Neural cell (in vitro differentiated cells): Measurements from ENCODE around the gene AK5. TPM values are rescaled to one million over a fixed set of nuclear protein-coding genes. Genes with fewer than 3 reads are reported as not detected.

ENCODE experiments used
- H2AFZ ChIP-seq: fragments of 200-600, 300-800 bp; sonication (generic), shearing (Covaris generic); 2 replicates; pipeline ENCODE4 v1.6.0; 2014; ENCODE audit warnings: low read depth, mild to moderate bottlenecking, antibody characterized with exemption, low read length, moderate library complexity
- H3F3A ChIP-seq: fragments of 200-600 bp; shearing (Covaris generic); 2 replicates; pipeline ENCODE4 v1.6.1; 2016; ENCODE audit warnings: mild to moderate bottlenecking, moderate library complexity, mixed read lengths, antibody characterized with exemption, low read length; ENCODE audit not compliant: insufficient read depth, poor library complexity, severe bottlenecking
- H3K27ac ChIP-seq: fragments of 200-600, 300-800 bp; sonication (generic), shearing (Covaris generic); 2 replicates; pipeline ENCODE4 v1.5.1; 2014; ENCODE audit warnings: mild to moderate bottlenecking, low read length, moderate library complexity
- H3K27me3 ChIP-seq: fragments of 300-800, 200-600 bp; sonication (generic), shearing (Covaris generic); 2 replicates; pipeline ENCODE4 v1.6.0; 2014; ENCODE audit warnings: mild to moderate bottlenecking, low read depth, low read length, moderate library complexity; ENCODE audit not compliant: insufficient read depth
- H3K36me3 ChIP-seq: fragments of 300-800, 200-600 bp; sonication (generic), shearing (Covaris generic); 2 replicates; pipeline ENCODE4 v1.5.1; 2014; ENCODE audit warnings: mild to moderate bottlenecking, antibody characterized with exemption, low read length, moderate library complexity; ENCODE audit not compliant: insufficient read depth
- H3K4me2 ChIP-seq: fragments of 300-800, 200-600 bp; sonication (generic), shearing (Covaris generic); 2 replicates; pipeline ENCODE4 v1.6.0; 2014; ENCODE audit warnings: mild to moderate bottlenecking, low read length
- H3K4me3 ChIP-seq: fragments of 300-800, 200-600 bp; sonication (generic), shearing (Covaris generic); 2 replicates; pipeline ENCODE4 v1.5.1; 2014; ENCODE audit warnings: mild to moderate bottlenecking, low read length, moderate library complexity
- H3K79me2 ChIP-seq: fragments of 200-600 bp; shearing (Covaris generic); replicated peaks from 2 replicates; pipeline ENCODE4 v1.6.0; 2014; ENCODE audit warnings: mild to moderate bottlenecking, low read length, moderate library complexity; ENCODE audit not compliant: insufficient read depth
- H3K9ac ChIP-seq: fragments of 300-800, 200-600 bp; sonication (generic), shearing (Covaris generic); 2 replicates; pipeline ENCODE4 v1.6.1; 2016; ENCODE audit warnings: mild to moderate bottlenecking, low read length, mixed read lengths
- H3K9me2 ChIP-seq: fragments of 200-600 bp; shearing (Covaris generic); 2 replicates; pipeline ENCODE4 v1.6.1; 2016; ENCODE audit warnings: mild to moderate bottlenecking, low read length, mixed read lengths; ENCODE audit not compliant: insufficient read depth
- H3K9me3 ChIP-seq: fragments of 200-600, 300-800 bp; sonication (generic), shearing (Covaris generic); 2 replicates; pipeline ENCODE4 v1.6.1; 2016; ENCODE audit warnings: mild to moderate bottlenecking, mixed run types, low read length, moderate library complexity, mixed read lengths
- H4K20me1 ChIP-seq: fragments of 200-600 bp; shearing (Covaris generic); 2 replicates; pipeline ENCODE4 v1.6.1; 2016; ENCODE audit warnings: mild to moderate bottlenecking, mixed run types; ENCODE audit not compliant: insufficient read depth
- EP300 ChIP-seq: fragments of 450-650 bp; conservative IDR thresholded peaks from 2 replicates; pipeline ENCODE4 v1.6.1; 2014; ENCODE audit warnings: antibody characterized with exemption, mild to moderate bottlenecking, moderate library complexity; ENCODE audit not compliant: poor library complexity, severe bottlenecking
- EZH2 ChIP-seq: fragments of 200-600, 300-800 bp; shearing (Covaris generic), sonication (generic); IDR thresholded peaks from 2 replicates; pipeline ENCODE4 v1.6.1; 2014; ENCODE audit warnings: antibody characterized with exemption, low read length, borderline replicate concordance, mild to moderate bottlenecking; ENCODE audit not compliant: insufficient read depth, poor library complexity, severe bottlenecking
- MXI1 ChIP-seq: fragments of 450-650 bp; conservative IDR thresholded peaks from 2 replicates; pipeline ENCODE4 v1.6.1; 2014; ENCODE audit warnings: antibody characterized with exemption, mild to moderate bottlenecking; ENCODE audit not compliant: poor library complexity, severe bottlenecking
- POLR2AphosphoS5 ChIP-seq: IDR thresholded peaks from 2 replicates; pipeline ENCODE4 v1.6.1; 2012
- RAD21 ChIP-seq: fragments of 450-650 bp; conservative IDR thresholded peaks from 2 replicates; pipeline ENCODE4 v1.6.1; 2014; ENCODE audit warnings: antibody characterized with exemption, mild to moderate bottlenecking, moderate library complexity
- REST ChIP-seq: IDR thresholded peaks from 2 replicates; pipeline ENCODE4 v1.6.1; 2012; ENCODE audit warnings: borderline replicate concordance
- SMC3 ChIP-seq: fragments of 450-650 bp; conservative IDR thresholded peaks from 2 replicates; pipeline ENCODE4 v1.6.1; 2014; ENCODE audit warnings: antibody characterized with exemption, mild to moderate bottlenecking, moderate library complexity; ENCODE audit not compliant: poor library complexity
- TAF1 ChIP-seq: IDR thresholded peaks from 2 replicates; pipeline ENCODE4 v1.6.1; 2012; ENCODE audit warnings: low read depth
- polyA plus RNA-seq: library from polyadenylated mRNA; depleted of rRNA; stranded (reverse); fragments of >200 nt; gene quantifications from 2 replicates; pipeline ENCODE4 v1.2.3, GENCODE V29; 2014
- TF ChIP-seq, protein P1 (sequence below): fragments of 450-650 bp; IDR thresholded peaks from 2 replicates; pipeline ENCODE4 v1.5.1; 2014; ENCODE audit warnings: antibody characterized with exemption, mild to moderate bottlenecking, moderate library complexity; ENCODE audit not compliant: poor library complexity, severe bottlenecking

Gene AK5
- polyA plus RNA-seq, 1 donor from 2014 or later = 7.1 TPM

- Histone ChIP-seq H3K9ac (no peak overlapping the region), H4K20me1 (no peaks in the 10 kb centered on the region), H3K4me3 (no peak overlapping the region), H3F3A (no peaks in the 10 kb centered on the region), H3K4me2 (no peak overlapping the region), H3K9me2 (no peaks in the 10 kb centered on the region), H3K27me3 (no peaks in the 10 kb centered on the region), H3K27ac (no peak overlapping the region), H3K36me3 (no peaks in the 10 kb centered on the region), H2AFZ (no peak overlapping the region), H3K9me3 (no peaks in the 10 kb centered on the region), H3K79me2 (no peaks in the 10 kb centered on the region)
- TF ChIP-seq, protein P1, sequence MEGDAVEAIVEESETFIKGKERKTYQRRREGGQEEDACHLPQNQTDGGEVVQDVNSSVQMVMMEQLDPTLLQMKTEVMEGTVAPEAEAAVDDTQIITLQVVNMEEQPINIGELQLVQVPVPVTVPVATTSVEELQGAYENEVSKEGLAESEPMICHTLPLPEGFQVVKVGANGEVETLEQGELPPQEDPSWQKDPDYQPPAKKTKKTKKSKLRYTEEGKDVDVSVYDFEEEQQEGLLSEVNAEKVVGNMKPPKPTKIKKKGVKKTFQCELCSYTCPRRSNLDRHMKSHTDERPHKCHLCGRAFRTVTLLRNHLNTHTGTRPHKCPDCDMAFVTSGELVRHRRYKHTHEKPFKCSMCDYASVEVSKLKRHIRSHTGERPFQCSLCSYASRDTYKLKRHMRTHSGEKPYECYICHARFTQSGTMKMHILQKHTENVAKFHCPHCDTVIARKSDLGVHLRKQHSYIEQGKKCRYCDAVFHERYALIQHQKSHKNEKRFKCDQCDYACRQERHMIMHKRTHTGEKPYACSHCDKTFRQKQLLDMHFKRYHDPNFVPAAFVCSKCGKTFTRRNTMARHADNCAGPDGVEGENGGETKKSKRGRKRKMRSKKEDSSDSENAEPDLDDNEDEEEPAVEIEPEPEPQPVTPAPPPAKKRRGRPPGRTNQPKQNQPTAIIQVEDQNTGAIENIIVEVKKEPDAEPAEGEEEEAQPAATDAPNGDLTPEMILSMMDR = no peak
- TF ChIP-seq RAD21 (no peak), POLR2AphosphoS5 (no peak), TAF1 (no peak), EP300 (no peak), MXI1 (no peak), SMC3 (no peak), REST (no peak), EZH2 (no peak)
Observed at GRCh38 chr1:77316966-77317365, 35.1 kb downstream of the AK5 start.

DNA sequence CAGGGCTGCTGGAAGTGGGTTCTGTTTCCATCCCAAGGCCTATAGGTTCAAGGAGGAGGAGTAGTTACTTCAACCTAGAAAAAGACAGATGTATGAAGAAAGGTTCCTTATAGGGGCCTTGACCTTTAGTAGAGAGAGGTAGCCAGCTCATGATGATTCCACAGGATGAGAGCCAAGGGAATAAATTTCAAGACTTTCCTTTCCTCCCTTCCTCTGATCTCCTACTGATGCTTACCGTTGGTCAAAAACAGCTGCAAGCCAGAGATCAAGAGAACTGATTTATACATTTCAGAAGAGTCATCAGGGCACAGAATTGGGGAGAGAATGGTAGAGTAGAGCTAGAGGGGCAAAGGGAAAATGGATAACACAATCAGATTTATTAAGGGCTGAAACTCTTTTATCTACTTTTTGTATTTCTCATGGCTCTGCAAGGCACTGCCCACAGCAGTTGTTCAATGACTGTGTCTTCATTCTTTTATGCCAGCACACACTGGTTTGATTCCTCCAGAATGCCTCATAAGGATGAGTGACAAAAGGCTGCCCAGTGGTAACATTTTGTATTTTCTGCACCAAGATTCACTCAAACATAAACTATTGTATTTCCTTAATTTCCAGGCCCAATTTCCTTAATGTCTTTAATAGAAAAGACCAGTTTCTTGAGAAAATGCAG, 37.4 kb downstream of the AK5 start:
- Histone ChIP-seq H4K20me1 (no peaks in the 10 kb centered on the region), H3K9me3 (no peaks in the 10 kb centered on the region), H2AFZ (no peak overlapping the region), H3K27ac (no peak overlapping the region), H3K9ac (no peak overlapping the region), H3K36me3 (no peaks in the 10 kb centered on the region), H3K4me3 (no peak overlapping the region), H3K27me3 (no peaks in the 10 kb centered on the region), H3K79me2 (no peaks in the 10 kb centered on the region), H3K9me2 (no peaks in the 10 kb centered on the region), H3F3A (no peaks in the 10 kb centered on the region), H3K4me2 (no peak overlapping the region)
- no peak for TF ChIP-seq TAF1
